Naive thymus-derived CD4-positive, alpha-beta T cell (primary cell): ENCODE results near the gene C4orf50. TPM values are rescaled to one million over a fixed set of nuclear protein-coding genes. Genes with fewer than 3 reads are reported as not detected.

Experiments
- ATAC-seq: fragments of 150-1000 bp; cut with Tn5 transposase; 2 replicates; pipeline ENCODE4 v1.10.0; 2021; ENCODE audit warnings: mild to moderate bottlenecking, moderate library complexity
- CTCF ChIA-PET: fragments of 350-600 bp; sonication (Branson Sonifier 250); formaldehyde crosslinking; loops from one replicate; lab custom pipeline; 2021; ENCODE audit warnings: antibody characterized with exemption; lab: Charles Lee
- POLR2A ChIA-PET: fragments of 350-600 bp; sonication (Branson Sonifier 250); formaldehyde crosslinking; loops from one replicate; lab custom pipeline; 2021; ENCODE audit warnings: antibody characterized with exemption, inconsistent platforms; lab: Charles Lee
- DNase-seq, 9 donors: peaks; one replicate each; pipeline versions ENCODE4 v3.0.0 to v3.0.0-alpha.2; 2020 to 2022; ENCODE audit warnings: mixed read lengths in 1 of 9
- H3K27ac ChIP-seq: one replicate; pipeline ENCODE4 v1.7.0; 2013; ENCODE audit warnings: mild to moderate bottlenecking, low read depth, low read length, moderate library complexity
- H3K27me3 ChIP-seq, 2 donors: one replicate each; pipeline ENCODE4 v1.7.0; 2013; ENCODE audit warnings: low read length in 2 of 2, mild to moderate bottlenecking in 2 of 2, moderate library complexity in 2 of 2; ENCODE audit not compliant: control insufficient read depth in 2 of 2, insufficient read depth in 2 of 2
- H3K36me3 ChIP-seq, 3 experiments: 1 replicate in 2 of 3; 2 replicates in 1 of 3; pipeline ENCODE4 v1.7.0; 2013; ENCODE audit warnings: low read length in 3 of 3, mild to moderate bottlenecking in 3 of 3, moderate library complexity in 1 of 3; ENCODE audit not compliant: insufficient read depth in 3 of 3, control insufficient read depth in 2 of 3
- H3K4me1 ChIP-seq, 2 donors: one replicate each; pipeline ENCODE4 v1.7.0; 2013; ENCODE audit warnings: low read length in 2 of 2, mild to moderate bottlenecking in 2 of 2, moderate library complexity in 1 of 2; ENCODE audit not compliant: control insufficient read depth in 2 of 2, insufficient read depth in 2 of 2
- H3K4me3 ChIP-seq: 2 replicates; pipeline ENCODE4 v1.7.0; 2013; ENCODE audit warnings: mild to moderate bottlenecking, low read length
- H3K9me3 ChIP-seq, 3 experiments: 1 replicate in 2 of 3; 2 replicates in 1 of 3; pipeline ENCODE4 v1.7.0; 2013; ENCODE audit warnings: low read length in 3 of 3; ENCODE audit not compliant: control insufficient read depth in 2 of 3
- H3K27ac Mint-ChIP-seq, 9 donors: one replicate each; pipeline ENCODE4 v1.8.0; 2020 to 2022; ENCODE audit warnings: mixed read lengths in 9 of 9, mild to moderate bottlenecking in 8 of 9, moderate library complexity in 5 of 9, inconsistent platforms in 2 of 9
- H3K27me3 Mint-ChIP-seq, 5 donors: one replicate each; pipeline ENCODE4 v1.8.0; 2021 to 2022; ENCODE audit warnings: mixed read lengths in 5 of 5, mild to moderate bottlenecking in 1 of 5
- H3K36me3 Mint-ChIP-seq, 5 donors: one replicate each; pipeline ENCODE4 v1.8.0; 2020 to 2022; ENCODE audit warnings: mixed read lengths in 5 of 5, mild to moderate bottlenecking in 3 of 5, inconsistent platforms in 1 of 5
- H3K4me1 Mint-ChIP-seq, 7 donors: one replicate each; pipeline ENCODE4 v1.8.0; 2020 to 2022; ENCODE audit warnings: mixed read lengths in 7 of 7, mild to moderate bottlenecking in 3 of 7, inconsistent platforms in 1 of 7
- H3K4me3 Mint-ChIP-seq, 10 donors: one replicate each; pipeline ENCODE4 v1.8.0; 2020 to 2022; ENCODE audit warnings: mild to moderate bottlenecking in 10 of 10, mixed read lengths in 10 of 10, moderate library complexity in 6 of 10, inconsistent platforms in 2 of 10
- H3K9me3 Mint-ChIP-seq, 11 donors: one replicate each; pipeline ENCODE4 v1.8.0; 2020 to 2022; ENCODE audit warnings: mixed read lengths in 11 of 11, mild to moderate bottlenecking in 4 of 11, inconsistent platforms in 1 of 11, moderate library complexity in 1 of 11
- intact Hi-C, 2 donors: fragments of 100-400 bp; cut with micrococcal nuclease; formaldehyde crosslinking; loops; one replicate each; pipeline ENCODE4 v1.15.1; 2023
- polyA plus RNA-seq, 2 donors: library from polyadenylated mRNA; unstranded; fragments of 300-500 nt; fragmentation: Illumina TruSeq; gene quantifications; one replicate each; pipeline ENCODE4 v1.2.3, GENCODE V29; 2021
- total RNA-seq, 6 experiments: library from RNA in 5 of 6; stranded (reverse) in 5 of 6; gene quantifications; 1 replicate in 5 of 6; 2 replicates in 1 of 6; pipeline ENCODE4 v1.2.3 and lab custom pipeline; 2021 to 2026

Gene C4orf50
- total and polyA plus RNA-seq, 7 experiments from 2014 or later = 0.08 to 0.87 (median 0.54) TPM; not detected in 4

DNA sequence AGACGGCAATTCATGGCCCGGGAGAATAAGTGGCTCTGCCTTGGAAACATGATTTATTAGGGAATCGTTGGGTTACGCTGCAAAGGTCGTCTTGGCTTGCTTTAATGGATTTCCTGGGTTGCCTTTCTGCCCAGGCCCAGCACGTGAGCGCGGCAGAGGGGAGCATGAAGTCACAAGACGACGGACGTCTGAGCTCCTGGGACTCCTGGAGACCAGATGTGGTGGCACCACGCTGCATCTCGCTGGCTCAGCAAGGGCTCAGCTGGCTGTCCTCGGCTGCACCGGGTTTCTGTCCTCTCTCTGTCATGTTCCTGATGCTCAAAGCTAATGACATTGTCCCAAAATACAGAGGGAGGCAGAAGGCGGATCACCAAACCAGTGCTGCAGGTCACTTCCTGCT lies 61.2 kb downstream of the C4orf50 start:
- H3K27me3 Mint-ChIP-seq = peaks cover 0 to 14% (median under 1%) of the 10 kb centered on the region in 5 donors
- no peaks in the 10 kb centered on the region for H3K27me3 ChIP-seq

DNA sequence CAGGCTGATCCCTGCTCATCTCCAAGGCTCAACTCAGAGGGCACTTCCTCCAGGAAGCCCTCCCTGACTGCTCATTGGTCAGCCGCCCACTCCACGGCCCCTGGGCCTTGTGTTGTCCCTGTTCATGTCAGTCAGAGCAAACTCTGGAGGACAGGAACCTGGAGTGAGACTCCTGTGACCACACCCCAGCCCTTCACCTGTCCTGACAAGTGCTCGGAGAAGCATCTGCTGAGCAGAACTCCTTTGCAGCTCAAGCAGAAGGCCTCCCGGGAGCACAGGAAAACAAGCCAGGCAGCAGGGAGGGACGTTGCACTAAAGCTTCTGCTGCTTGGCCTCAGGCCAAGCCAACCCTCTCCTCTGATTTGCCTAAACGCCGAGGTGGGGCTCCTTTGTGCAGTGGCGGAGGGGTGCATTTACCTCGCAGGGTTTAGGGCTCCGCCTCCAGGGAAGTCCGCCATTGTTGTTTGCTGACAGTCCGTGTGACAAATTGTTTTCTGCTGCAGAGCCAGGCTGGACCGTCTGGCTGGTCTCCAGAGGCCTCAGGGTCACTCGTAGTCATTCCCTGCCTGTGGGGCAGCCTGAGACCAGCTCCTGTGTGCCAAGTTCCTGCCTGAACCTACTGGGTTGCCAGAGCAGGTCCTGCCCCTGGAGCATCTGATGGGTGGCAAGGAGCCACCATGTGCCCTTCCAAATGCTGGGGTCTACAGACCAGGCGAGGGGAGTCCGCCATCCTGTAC lies 61.8 kb downstream of the C4orf50 start:
- ChIA-PET CTCF (no interaction called here), POLR2A (no interaction called here)
- Histone ChIP-seq H3K9me3 (no peaks in the 10 kb centered on the region), H3K4me3 (no peak overlapping the region), H3K36me3 (no peaks in the 10 kb centered on the region), H3K27me3 (no peaks in the 10 kb centered on the region), H3K4me1 (no peaks in the 10 kb centered on the region), H3K27ac (no peak overlapping the region)
- Mint-ChIP-seq H3K4me1 (peaks cover 0 to 8% (median 0%) of the 10 kb centered on the region in 7 donors), H3K36me3 (no peaks in the 10 kb centered on the region), H3K27ac (no peak overlapping the region), H3K9me3 (peaks cover 0 to 7% (median 0%) of the 10 kb centered on the region in 11 donors), H3K27me3 (peaks cover 0 to 20% (median 3%) of the 10 kb centered on the region in 5 donors), H3K4me3 (no peak overlapping the region)
- intact Hi-C loops = no loop called here
- ATAC-seq (no peak), DNase-seq (no peak)

More for the DNA sequence above, 61.2 kb downstream of the C4orf50 start:
- Mint-ChIP-seq H3K27ac (no peak overlapping the region), H3K4me3 (no peak overlapping the region), H3K4me1 (peaks cover 0 to 8% (median 0%) of the 10 kb centered on the region in 7 donors), H3K36me3 (no peaks in the 10 kb centered on the region), H3K9me3 (peaks cover 0 to 4% (median 0%) of the 10 kb centered on the region in 11 donors)
- CTCF ChIA-PET = no interaction called here
- POLR2A ChIA-PET = no interaction called here
- intact Hi-C loops = no loop called here
- Histone ChIP-seq H3K27ac (no peak overlapping the region), H3K9me3 (no peaks in the 10 kb centered on the region), H3K4me1 (no peaks in the 10 kb centered on the region), H3K36me3 (no peaks in the 10 kb centered on the region), H3K4me3 (no peak overlapping the region)
- no peak for ATAC-seq
- DNase-seq = no peak

DNA sequence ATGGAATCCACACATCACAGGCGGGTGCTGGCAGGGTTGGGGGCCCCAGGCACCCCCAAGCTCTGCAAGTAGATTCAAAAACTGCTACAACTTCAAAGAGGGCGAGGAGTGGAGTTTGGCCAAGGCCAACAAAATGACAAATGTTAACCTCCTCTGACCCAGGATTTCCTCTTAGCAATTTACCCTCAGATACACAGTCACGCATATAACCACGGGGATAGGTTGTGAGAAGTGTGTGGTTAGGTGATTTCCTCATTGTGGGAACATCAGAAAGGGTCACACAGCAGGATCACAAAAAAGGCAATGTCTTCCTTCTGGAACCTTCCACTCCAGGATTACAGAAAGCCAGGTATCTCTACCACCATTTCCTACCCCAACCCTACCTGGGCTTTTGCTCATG lies 62.4 kb downstream of the C4orf50 start:
- POLR2A ChIA-PET = no interaction called here
- Histone ChIP-seq H3K27me3 (no peaks in the 10 kb centered on the region), H3K9me3 (no peaks in the 10 kb centered on the region), H3K36me3 (no peaks in the 10 kb centered on the region), H3K27ac (no peak overlapping the region), H3K4me3 (no peak overlapping the region), H3K4me1 (no peaks in the 10 kb centered on the region)
- Mint-ChIP-seq H3K36me3 (no peaks in the 10 kb centered on the region), H3K4me3 (no peak overlapping the region), H3K9me3 (peaks cover 0 to 7% (median 0%) of the 10 kb centered on the region in 11 donors), H3K27me3 (peaks cover 0 to 20% (median 3%) of the 10 kb centered on the region in 5 donors), H3K4me1 (peaks cover 0 to 8% (median 0%) of the 10 kb centered on the region in 7 donors), H3K27ac (no peak overlapping the region)
- intact Hi-C loops = no loop called here
- CTCF ChIA-PET = no interaction called here
- DNase-seq (no peak), ATAC-seq (no peak)

DNA sequence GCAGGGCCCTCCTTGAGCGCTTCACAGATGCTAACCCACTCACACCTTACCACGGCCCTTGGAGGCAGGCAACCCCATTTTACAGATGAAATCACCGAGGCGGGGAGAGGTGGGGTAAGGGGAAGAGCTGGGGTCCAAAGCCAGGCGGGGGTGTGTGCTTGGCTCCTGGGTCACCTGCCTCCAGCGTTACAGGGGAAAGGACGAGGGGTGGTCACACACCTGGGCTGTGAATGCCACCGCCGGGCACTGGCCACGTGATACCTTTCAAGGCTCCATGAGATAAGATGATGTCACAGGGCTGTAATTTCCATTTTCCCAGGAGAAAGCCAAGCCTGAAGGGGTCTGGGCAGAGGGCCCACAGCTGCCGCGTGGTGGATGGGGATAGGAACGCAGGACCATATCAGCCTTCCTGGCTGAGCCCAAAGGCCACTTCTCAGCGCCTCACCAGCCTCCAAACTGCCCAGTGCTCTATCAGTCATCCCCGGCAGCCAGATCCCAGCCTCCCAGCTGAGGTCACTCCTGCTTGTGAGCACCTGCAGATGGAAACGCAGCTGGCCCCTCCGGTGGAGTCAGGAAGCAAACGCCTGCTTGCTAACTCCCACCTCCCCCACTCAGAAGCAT lies 62.9 kb downstream of the C4orf50 start:
- H3K27ac ChIP-seq = no peak overlapping the region
- H3K36me3 ChIP-seq = no peaks in the 10 kb centered on the region
- no peaks in the 10 kb centered on the region for H3K9me3 ChIP-seq
- H3K9me3 Mint-ChIP-seq = peaks cover 0 to 6% (median 0%) of the 10 kb centered on the region in 11 donors
- intact Hi-C loops = no loop called here
- ATAC-seq (no peak), DNase-seq (no peak)
- H3K4me1 ChIP-seq = no peaks in the 10 kb centered on the region
- H3K4me3 Mint-ChIP-seq = no peak overlapping the region
- no peaks in the 10 kb centered on the region for H3K36me3 Mint-ChIP-seq
- H3K4me3 ChIP-seq = no peak overlapping the region
- H3K27me3 ChIP-seq = no peaks in the 10 kb centered on the region
- no peak overlapping the region for H3K27ac Mint-ChIP-seq
- peaks cover 0 to 20% (median 4%) of the 10 kb centered on the region in 5 donors for H3K27me3 Mint-ChIP-seq
- ChIA-PET CTCF (no interaction called here), POLR2A (no interaction called here)
- H3K4me1 Mint-ChIP-seq = peaks cover 0 to 8% (median 0%) of the 10 kb centered on the region in 7 donors

DNA sequence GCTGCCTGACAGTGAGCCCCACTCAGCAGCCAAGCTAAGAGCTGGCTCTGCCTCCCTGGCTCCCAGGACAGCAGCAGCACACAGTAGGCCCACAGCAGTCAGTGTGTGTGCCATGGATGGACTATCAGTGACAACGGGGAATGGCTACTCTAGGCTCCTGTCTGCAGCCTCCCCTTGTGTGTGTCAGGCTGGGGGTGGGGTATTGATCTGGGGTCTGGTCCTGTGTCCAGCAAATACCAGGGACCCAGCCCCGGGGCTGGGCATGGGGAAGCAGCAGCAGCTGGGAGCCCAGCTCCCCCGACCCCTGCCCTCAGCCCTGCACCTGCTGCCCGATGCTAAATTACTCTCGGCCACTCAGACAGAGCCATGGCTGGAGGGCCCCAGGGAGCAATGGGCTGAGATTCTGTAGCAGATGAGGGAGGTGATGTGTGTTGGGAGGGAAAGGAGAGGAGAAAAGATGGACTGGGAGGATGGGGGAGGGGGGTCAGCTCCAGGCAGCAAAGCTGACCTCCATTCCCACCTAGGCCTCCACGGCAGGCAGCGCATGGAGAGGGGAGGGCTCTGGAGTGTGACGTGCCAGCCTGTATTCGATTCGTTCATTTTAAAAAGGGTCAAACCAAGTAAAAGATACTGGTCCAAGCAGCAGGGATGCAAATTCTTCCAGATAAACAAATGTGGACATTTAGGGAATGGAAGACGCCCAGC lies 64.0 kb downstream of the C4orf50 start:
- peaks cover 0 to 3% (median 0%) of the 10 kb centered on the region in 5 donors for H3K36me3 Mint-ChIP-seq
- Histone ChIP-seq H3K27me3 (no peaks in the 10 kb centered on the region), H3K4me3 (no peak overlapping the region), H3K4me1 (no peaks in the 10 kb centered on the region), H3K27ac (no peak overlapping the region), H3K36me3 (no peaks in the 10 kb centered on the region), H3K9me3 (no peaks in the 10 kb centered on the region)
- intact Hi-C loops = no loop called here
- H3K4me3 Mint-ChIP-seq = no peak overlapping the region
- peaks cover 0 to 8% (median 0%) of the 10 kb centered on the region in 7 donors for H3K4me1 Mint-ChIP-seq
- H3K9me3 Mint-ChIP-seq = peaks cover 0 to 6% (median 0%) of the 10 kb centered on the region in 11 donors
- CTCF ChIA-PET = no interaction called here
- no peak overlapping the region for H3K27ac Mint-ChIP-seq
- ATAC-seq = no peak
- POLR2A ChIA-PET = no interaction called here
- peaks cover 0 to 20% (median 4%) of the 10 kb centered on the region in 5 donors for H3K27me3 Mint-ChIP-seq
- DNase-seq = no peak

DNA sequence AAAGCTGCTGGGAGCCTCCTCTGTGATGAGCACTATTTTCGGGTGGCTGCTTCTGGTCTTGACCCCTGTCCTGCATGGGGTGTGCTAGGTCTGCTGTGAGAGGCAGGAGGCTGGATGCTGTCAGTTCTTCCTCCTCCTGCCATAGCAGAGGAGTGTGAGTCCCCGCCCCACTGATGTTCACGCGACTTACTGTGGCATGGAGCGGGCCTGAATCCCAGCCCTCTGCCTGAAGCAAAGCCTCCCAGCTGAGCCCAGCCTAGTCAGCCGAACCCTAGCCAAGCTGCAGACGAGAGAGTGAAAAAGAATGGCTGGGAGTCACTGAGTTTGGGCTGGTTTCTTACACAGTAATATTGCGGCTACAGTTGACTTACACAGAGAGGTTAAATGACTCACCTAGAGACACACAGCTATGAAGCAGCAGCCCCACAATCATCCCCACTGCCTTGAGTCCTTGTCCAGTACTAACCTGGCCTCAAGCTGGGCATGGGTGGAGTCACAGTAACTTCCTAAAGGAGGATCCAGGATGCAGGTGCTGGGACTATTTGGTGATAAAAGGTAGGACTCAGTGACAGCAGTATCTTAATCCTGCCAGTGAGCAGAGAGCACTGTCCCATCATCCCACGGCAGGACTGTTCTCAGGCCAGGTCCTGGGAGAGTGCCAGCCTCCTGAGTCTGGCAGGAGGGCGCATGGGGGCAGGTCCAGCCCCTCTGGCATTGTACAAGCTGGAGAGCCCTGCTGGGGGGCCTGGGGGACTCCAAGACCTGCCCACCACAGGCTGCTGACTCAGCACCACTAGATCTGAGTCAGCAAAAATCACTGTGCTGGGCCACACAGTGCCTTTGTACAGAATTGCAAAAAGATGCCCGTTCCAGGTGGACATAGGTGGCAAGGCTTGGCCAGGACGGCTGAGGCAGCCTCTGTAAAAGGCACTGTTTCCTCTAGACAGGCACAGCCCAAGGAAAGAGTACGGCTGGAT lies 65.0 kb downstream of the C4orf50 start:
- CTCF ChIA-PET = no interaction called here
- H3K4me1 Mint-ChIP-seq = peaks cover 0 to 8% (median 0%) of the 10 kb centered on the region in 7 donors
- no peak for DNase-seq
- intact Hi-C loops = no loop called here
- no peak for ATAC-seq
- peaks cover 0 to 4% (median 0%) of the 10 kb centered on the region in 5 donors for H3K36me3 Mint-ChIP-seq
- Histone ChIP-seq H3K36me3 (no peaks in the 10 kb centered on the region), H3K4me3 (no peak overlapping the region), H3K27me3 (no peaks in the 10 kb centered on the region), H3K9me3 (no peaks in the 10 kb centered on the region), H3K27ac (no peak overlapping the region), H3K4me1 (no peaks in the 10 kb centered on the region)
- peaks cover 0 to 6% (median 0%) of the 10 kb centered on the region in 11 donors for H3K9me3 Mint-ChIP-seq
- peaks cover 0 to 13% (median 4%) of the 10 kb centered on the region in 5 donors for H3K27me3 Mint-ChIP-seq
- H3K4me3 Mint-ChIP-seq = no peak overlapping the region
- no peak overlapping the region for H3K27ac Mint-ChIP-seq
- POLR2A ChIA-PET = no interaction called here
